Measurements from ENCODE around the gene OR6T1. TPM values are rescaled to one million over a fixed set of nuclear protein-coding genes. Genes with fewer than 3 reads are reported as not detected.

OR6T1 gene
- total and polyA plus RNA-seq, 2 experiments from 2014 or later = not detected

- DNase-seq = no peak
- H3K4me1 ChIP-seq (ENCODE audit: insufficient read depth) = no peaks in the 10 kb centered on the region
- H3K36me3 ChIP-seq (ENCODE audit: low read depth) = no peaks in the 10 kb centered on the region
- no peaks in the 10 kb centered on the region for H3K79me2 ChIP-seq (ENCODE audit: insufficient read depth)
- no peaks in the 10 kb centered on the region for H3F3A ChIP-seq (ENCODE audit: insufficient read depth)
- no peak within 1 kb of the TSS for H2AFZ ChIP-seq
- H3K9ac ChIP-seq = no peak within 1 kb of the TSS
- no peaks in the 10 kb centered on the region for H3K9me2 ChIP-seq (ENCODE audit: insufficient read depth)
- in situ Hi-C loops (cut with MboI) = no loop called here
- H3K4me2 ChIP-seq (ENCODE audit: unreplicated experiment) = no peak within 1 kb of the TSS
- no peaks in the 10 kb centered on the region for H4K20me1 ChIP-seq (ENCODE audit: insufficient read depth)
- H3K27ac ChIP-seq = no peak within 1 kb of the TSS
- WGBS, 2 experiments (ENCODE audit: low coverage in 1 of 2, low lambda C conversion rate in 2 of 2, missing lambda C conversion rate in 2 of 2) = 11 to 25% methylated on average over 1 of the region's 1 CpG
- H3K4me3 ChIP-seq = no peak within 1 kb of the TSS
- TF ChIP-seq EZH2phosphoT487 (IDR thresholded peaks at IDR 0.05; ENCODE audit: insufficient read depth, low read depth) (no peak), EZH2 (IDR thresholded peaks at IDR 0.05; ENCODE audit: insufficient read depth, poor library complexity, severe bottlenecking) (no peak)
- H3K27me3 ChIP-seq (replicated peaks; ENCODE audit: insufficient read depth) = peaks cover 4% of the 10 kb centered on the region; the same call in 1 of the 2 replicates
- H3K9me3 ChIP-seq (ENCODE audit: low read depth) = no peaks in the 10 kb centered on the region
Observed at GRCh38 chr11:123901867-123902266, 41.8 kb downstream of the OR6T1 start, which contains the start of gene OR8D4. TSS of gene OR8D4 (plus strand) at chr11:123902167. CDS start at chr11:123906432, 4,265 bp downstream.

DNA sequence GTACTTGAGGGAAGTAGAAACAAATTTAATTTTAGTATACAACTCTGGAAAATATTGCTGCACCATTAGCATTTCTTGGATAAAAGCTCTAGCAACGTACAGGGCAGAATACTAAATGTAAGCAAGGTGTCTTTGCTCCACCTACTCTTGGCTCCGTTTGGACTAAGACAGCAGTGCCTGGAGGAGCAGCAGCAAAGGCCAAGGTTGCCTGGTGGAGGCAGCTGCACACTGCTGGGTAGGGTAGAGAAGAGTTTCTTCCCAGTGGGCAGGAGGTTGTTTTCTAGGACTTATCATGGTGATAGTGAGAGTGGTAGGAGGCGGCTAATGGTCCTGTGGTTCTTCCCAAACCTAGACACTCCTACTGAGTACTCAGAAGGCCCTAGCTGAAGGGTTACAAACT, 43.8 kb downstream of the OR6T1 start:
- TF ChIP-seq EZH2phosphoT487 (IDR thresholded peaks at IDR 0.05; ENCODE audit: insufficient read depth, low read depth) (no peak), EZH2 (IDR thresholded peaks at IDR 0.05; ENCODE audit: insufficient read depth, poor library complexity, severe bottlenecking) (no peak)
- H3K27ac ChIP-seq = no peak overlapping the region

More for the DNA sequence above, 43.8 kb downstream of the OR6T1 start:
- 7 to 11% methylated on average over 3 of the region's 3 CpGs for WGBS, 2 experiments (ENCODE audit: low coverage in 1 of 2, low lambda C conversion rate in 2 of 2, missing lambda C conversion rate in 2 of 2)
- H3K79me2 ChIP-seq (ENCODE audit: insufficient read depth) = no peaks in the 10 kb centered on the region
- in situ Hi-C loops (cut with MboI) = no loop called here
- H3K9ac ChIP-seq = no peak overlapping the region
- no peaks in the 10 kb centered on the region for H3K9me2 ChIP-seq (ENCODE audit: insufficient read depth)
- no peak overlapping the region for H2AFZ ChIP-seq
- no peaks in the 10 kb centered on the region for H3K9me3 ChIP-seq (ENCODE audit: low read depth)
- no peaks in the 10 kb centered on the region for H3K4me1 ChIP-seq (ENCODE audit: insufficient read depth)
- DNase-seq = no peak
- no peaks in the 10 kb centered on the region for H4K20me1 ChIP-seq (ENCODE audit: insufficient read depth)
- H3K4me3 ChIP-seq = no peak overlapping the region
- H3F3A ChIP-seq (ENCODE audit: insufficient read depth) = no peaks in the 10 kb centered on the region
- peaks cover 4% of the 10 kb centered on the region; the same call in 1 of the 2 replicates for H3K27me3 ChIP-seq (replicated peaks; ENCODE audit: insufficient read depth)
- no peak overlapping the region for H3K4me2 ChIP-seq (ENCODE audit: unreplicated experiment)
- H3K36me3 ChIP-seq (ENCODE audit: low read depth) = no peaks in the 10 kb centered on the region

Other genes starting within 250 kb of the OR6T1 start
- gene ZNF202, start 202.2 kb downstream of the OR6T1 start, total RNA-seq (2014; rRNA removed; shearing (Covaris generic)) = 5.5 and 26.4 TPM in 2 replicates
- 4.5 and 5.1 TPM in 2 replicates for gene ZNF202, start 202.2 kb downstream of the OR6T1 start, polyA plus RNA-seq (2016; fragmentation: Nextera tagmentation; extraction: Ambion mirVana)
- gene OR6X1, start 189.3 kb downstream of the OR6T1 start, total RNA-seq (2014; rRNA removed; shearing (Covaris generic)) = not detected in 2 replicates
- not detected in 2 replicates for gene OR6X1, start 189.3 kb downstream of the OR6T1 start, polyA plus RNA-seq (2016; fragmentation: Nextera tagmentation; extraction: Ambion mirVana)
- not detected in 2 replicates for gene OR6M1, start 137.5 kb downstream of the OR6T1 start, total RNA-seq (2014; rRNA removed; shearing (Covaris generic))
- not detected in 2 replicates for gene OR6M1, start 137.5 kb downstream of the OR6T1 start, polyA plus RNA-seq (2016; fragmentation: Nextera tagmentation; extraction: Ambion mirVana)
- gene TMEM225, start 58.2 kb downstream of the OR6T1 start, total RNA-seq (2014; rRNA removed; shearing (Covaris generic)) = not detected in 2 replicates
- not detected in 2 replicates for gene TMEM225, start 58.2 kb downstream of the OR6T1 start, polyA plus RNA-seq (2016; fragmentation: Nextera tagmentation; extraction: Ambion mirVana)
- gene OR8D4, start 41.7 kb downstream of the OR6T1 start, total RNA-seq (2014; rRNA removed; shearing (Covaris generic)) = not detected in 2 replicates
- not detected in 2 replicates for gene OR8D4, start 41.7 kb downstream of the OR6T1 start, polyA plus RNA-seq (2016; fragmentation: Nextera tagmentation; extraction: Ambion mirVana)
- gene OR4D5, start 4.2 kb downstream of the OR6T1 start, total RNA-seq (2014; rRNA removed; shearing (Covaris generic)) = not detected in 2 replicates
- not detected in 2 replicates for gene OR4D5, start 4.2 kb downstream of the OR6T1 start, polyA plus RNA-seq (2016; fragmentation: Nextera tagmentation; extraction: Ambion mirVana)
- gene OR10S1, start 33.9 kb upstream of the OR6T1 start, total RNA-seq (2014; rRNA removed; shearing (Covaris generic)) = not detected in 2 replicates
- gene OR10S1, start 33.9 kb upstream of the OR6T1 start, polyA plus RNA-seq (2016; fragmentation: Nextera tagmentation; extraction: Ambion mirVana) = not detected in 2 replicates
- gene OR10G6, start 51.3 kb upstream of the OR6T1 start, total RNA-seq (2014; rRNA removed; shearing (Covaris generic)) = not detected in 2 replicates
- gene OR10G6, start 51.3 kb upstream of the OR6T1 start, polyA plus RNA-seq (2016; fragmentation: Nextera tagmentation; extraction: Ambion mirVana) = not detected in 2 replicates
- gene OR10G4, start 69.2 kb upstream of the OR6T1 start, total RNA-seq (2014; rRNA removed; shearing (Covaris generic)) = not detected in 2 replicates
- gene OR10G4, start 69.2 kb upstream of the OR6T1 start, polyA plus RNA-seq (2016; fragmentation: Nextera tagmentation; extraction: Ambion mirVana) = not detected in 2 replicates
- not detected in 2 replicates for gene OR10G9, start 79.2 kb upstream of the OR6T1 start, total RNA-seq (2014; rRNA removed; shearing (Covaris generic))
- gene OR10G9, start 79.2 kb upstream of the OR6T1 start, polyA plus RNA-seq (2016; fragmentation: Nextera tagmentation; extraction: Ambion mirVana) = not detected in 2 replicates
- gene OR10G8, start 83.0 kb upstream of the OR6T1 start, total RNA-seq (2014; rRNA removed; shearing (Covaris generic)) = not detected in 2 replicates
- gene OR10G8, start 83.0 kb upstream of the OR6T1 start, polyA plus RNA-seq (2016; fragmentation: Nextera tagmentation; extraction: Ambion mirVana) = not detected in 2 replicates
- not detected in 2 replicates for gene OR10G7, start 97.5 kb upstream of the OR6T1 start, total RNA-seq (2014; rRNA removed; shearing (Covaris generic))
- gene OR10G7, start 97.5 kb upstream of the OR6T1 start, polyA plus RNA-seq (2016; fragmentation: Nextera tagmentation; extraction: Ambion mirVana) = not detected in 2 replicates
- gene VWA5A, start 171.6 kb upstream of the OR6T1 start, total RNA-seq (2014; rRNA removed; shearing (Covaris generic)) = 4.3 and 8.2 TPM in 2 replicates
- 7.4 and 7.5 TPM in 2 replicates for gene VWA5A, start 171.6 kb upstream of the OR6T1 start, polyA plus RNA-seq (2016; fragmentation: Nextera tagmentation; extraction: Ambion mirVana)
- not detected in 2 replicates for gene OR10D3, start 239.5 kb upstream of the OR6T1 start, total RNA-seq (2014; rRNA removed; shearing (Covaris generic))
- not detected in 2 replicates for gene OR10D3, start 239.5 kb upstream of the OR6T1 start, polyA plus RNA-seq (2016; fragmentation: Nextera tagmentation; extraction: Ambion mirVana)

Measured in GM23248 (cell line).